ENCODE data around the gene NELFCD. TPM values are rescaled to one million over a fixed set of nuclear protein-coding genes. Genes with fewer than 3 reads are reported as not detected.

Gene NELFCD
- total RNA-seq, 2 donors from 2014 or later: 55.0 to 85.2 TPM

DNA sequence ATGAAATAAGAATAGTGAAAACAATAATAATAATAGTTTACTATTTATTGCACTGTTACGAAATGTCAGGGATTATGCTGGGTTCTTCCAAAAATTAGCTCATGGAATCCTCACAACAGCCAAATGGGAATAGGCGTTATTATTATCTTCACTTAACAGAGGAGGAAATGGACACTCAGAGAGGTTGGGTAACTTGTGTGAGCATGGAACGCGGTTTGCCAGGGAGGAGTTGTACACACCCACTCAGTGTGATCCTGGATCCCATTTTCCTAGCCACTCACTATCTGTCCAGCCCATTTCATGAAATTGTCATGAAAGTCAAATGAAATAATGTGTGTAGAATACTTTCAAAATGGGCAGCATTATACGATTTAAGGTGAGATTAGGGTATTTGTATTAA lies 4.6 kb downstream of the NELFCD start:
- H3K36me3 ChIP-seq: peaks cover 9 to 25% of the 10 kb centered on the region in 2 donors
- intact Hi-C loops (cut with DNase I): no loop called here
- DNase-seq (ENCODE audit: low spot score): no peak
- no peaks in the 10 kb centered on the region for H3K9me3 ChIP-seq
- no peaks in the 10 kb centered on the region for H3K27me3 ChIP-seq (replicated peaks; ENCODE audit: insufficient read depth)
- 82% methylated on average over 5 of the region's 5 CpGs for WGBS
- peaks cover 6% of the 10 kb centered on the region for H3K4me1 ChIP-seq (replicated peaks)
- no peak overlapping the region for H3K27ac ChIP-seq
- H3K4me3 ChIP-seq: no peak overlapping the region
- TF ChIP-seq POLR2A (IDR thresholded peaks at IDR 0.05): no peak
- TF ChIP-seq POLR2AphosphoS5 (IDR thresholded peaks at IDR 0.05): no peak
- TF ChIP-seq, protein P1, sequence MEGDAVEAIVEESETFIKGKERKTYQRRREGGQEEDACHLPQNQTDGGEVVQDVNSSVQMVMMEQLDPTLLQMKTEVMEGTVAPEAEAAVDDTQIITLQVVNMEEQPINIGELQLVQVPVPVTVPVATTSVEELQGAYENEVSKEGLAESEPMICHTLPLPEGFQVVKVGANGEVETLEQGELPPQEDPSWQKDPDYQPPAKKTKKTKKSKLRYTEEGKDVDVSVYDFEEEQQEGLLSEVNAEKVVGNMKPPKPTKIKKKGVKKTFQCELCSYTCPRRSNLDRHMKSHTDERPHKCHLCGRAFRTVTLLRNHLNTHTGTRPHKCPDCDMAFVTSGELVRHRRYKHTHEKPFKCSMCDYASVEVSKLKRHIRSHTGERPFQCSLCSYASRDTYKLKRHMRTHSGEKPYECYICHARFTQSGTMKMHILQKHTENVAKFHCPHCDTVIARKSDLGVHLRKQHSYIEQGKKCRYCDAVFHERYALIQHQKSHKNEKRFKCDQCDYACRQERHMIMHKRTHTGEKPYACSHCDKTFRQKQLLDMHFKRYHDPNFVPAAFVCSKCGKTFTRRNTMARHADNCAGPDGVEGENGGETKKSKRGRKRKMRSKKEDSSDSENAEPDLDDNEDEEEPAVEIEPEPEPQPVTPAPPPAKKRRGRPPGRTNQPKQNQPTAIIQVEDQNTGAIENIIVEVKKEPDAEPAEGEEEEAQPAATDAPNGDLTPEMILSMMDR (IDR thresholded peaks at IDR 0.05): no peak

DNA sequence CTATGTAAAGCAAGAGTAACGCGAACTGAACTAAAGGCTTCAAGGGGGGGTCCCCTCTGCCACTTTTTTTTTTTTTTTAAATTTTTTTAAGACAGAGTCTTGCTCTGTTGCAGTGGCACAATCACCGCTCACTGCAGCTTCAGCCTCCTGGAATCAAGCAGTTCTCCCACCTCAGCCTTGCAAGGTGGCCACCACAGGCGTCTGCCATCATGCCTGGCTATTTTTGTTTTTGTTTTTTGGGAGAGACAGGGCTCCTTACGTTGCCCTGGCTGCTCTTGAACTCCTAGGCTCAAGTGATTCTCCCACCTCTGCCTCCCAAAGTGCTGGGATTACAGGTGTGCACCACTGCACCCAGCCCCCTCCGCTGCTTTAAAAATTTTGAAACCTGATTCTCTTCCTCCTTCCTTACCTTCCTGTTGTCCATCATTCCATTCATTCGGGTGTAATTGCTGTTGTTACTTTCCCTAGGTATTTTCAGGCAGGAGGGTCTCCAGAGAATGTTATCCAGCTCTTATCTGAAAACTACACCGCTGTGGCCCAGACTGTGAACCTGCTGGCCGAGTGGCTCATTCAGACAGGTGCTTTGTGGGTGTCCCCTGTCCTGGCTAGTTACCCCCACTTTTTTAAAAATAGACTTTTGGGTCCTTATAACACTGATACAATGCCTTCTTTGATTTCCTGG lies 5.4 kb downstream of the NELFCD start:
- H3K36me3 ChIP-seq: peaks cover 9 to 25% of the 10 kb centered on the region in 2 donors
- H3K4me3 ChIP-seq: no peak overlapping the region
- H3K9me3 ChIP-seq: no peaks in the 10 kb centered on the region
- 79% methylated on average over 9 of the region's 9 CpGs for WGBS
- intact Hi-C loops (cut with DNase I): no loop called here
- DNase-seq (ENCODE audit: low spot score): no peak
- no peak overlapping the region for H3K27ac ChIP-seq
- H3K27me3 ChIP-seq (replicated peaks; ENCODE audit: insufficient read depth): no peaks in the 10 kb centered on the region
- TF ChIP-seq POLR2AphosphoS5 (IDR thresholded peaks at IDR 0.05): no peak
- TF ChIP-seq POLR2A (IDR thresholded peaks at IDR 0.05): no peak
- TF ChIP-seq, protein P1 (IDR thresholded peaks at IDR 0.05): no peak
- H3K4me1 ChIP-seq (replicated peaks): peaks cover 6% of the 10 kb centered on the region

DNA sequence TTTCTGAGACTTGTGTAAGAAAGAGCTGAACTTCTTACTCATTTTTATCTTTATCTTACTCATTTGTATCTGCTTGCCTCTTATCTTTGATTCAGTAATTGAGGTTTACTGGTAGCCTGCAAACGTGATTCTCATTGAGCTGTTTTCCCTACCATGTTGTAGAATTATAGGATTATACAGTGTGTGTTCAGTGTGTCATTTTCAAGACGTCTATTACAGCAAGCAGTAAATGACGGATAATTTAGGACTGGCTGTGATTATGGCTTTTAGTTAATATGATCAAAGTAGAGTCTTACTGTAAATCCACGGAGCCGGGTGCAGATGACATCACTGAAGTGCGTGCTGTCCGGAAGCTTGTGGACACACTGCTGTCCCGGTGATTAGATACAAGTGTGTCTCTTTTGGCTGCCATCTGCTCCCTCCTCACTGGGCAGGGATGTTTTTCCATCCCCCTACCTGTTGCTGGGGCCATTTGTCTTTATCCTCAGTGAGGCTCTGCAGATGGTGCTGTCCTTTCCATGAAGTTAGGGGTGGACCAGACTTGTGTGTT lies 6.0 kb downstream of the NELFCD start:
- DNase-seq (ENCODE audit: low spot score): no peak
- Histone ChIP-seq H3K27me3 (replicated peaks; ENCODE audit: insufficient read depth) (no peaks in the 10 kb centered on the region), H3K4me1 (replicated peaks) (peaks cover 6% of the 10 kb centered on the region), H3K4me3 (no peak overlapping the region), H3K27ac (no peak overlapping the region), H3K9me3 (no peaks in the 10 kb centered on the region), H3K36me3 (peaks cover 9 to 25% of the 10 kb centered on the region in 2 donors)
- WGBS: 80% methylated on average over 8 of the region's 8 CpGs
- TF ChIP-seq, protein P1 (IDR thresholded peaks at IDR 0.05): no peak
- TF ChIP-seq POLR2AphosphoS5 (IDR thresholded peaks at IDR 0.05): no peak
- TF ChIP-seq POLR2A (IDR thresholded peaks at IDR 0.05): no peak
- intact Hi-C loops (cut with DNase I): no loop called here

DNA sequence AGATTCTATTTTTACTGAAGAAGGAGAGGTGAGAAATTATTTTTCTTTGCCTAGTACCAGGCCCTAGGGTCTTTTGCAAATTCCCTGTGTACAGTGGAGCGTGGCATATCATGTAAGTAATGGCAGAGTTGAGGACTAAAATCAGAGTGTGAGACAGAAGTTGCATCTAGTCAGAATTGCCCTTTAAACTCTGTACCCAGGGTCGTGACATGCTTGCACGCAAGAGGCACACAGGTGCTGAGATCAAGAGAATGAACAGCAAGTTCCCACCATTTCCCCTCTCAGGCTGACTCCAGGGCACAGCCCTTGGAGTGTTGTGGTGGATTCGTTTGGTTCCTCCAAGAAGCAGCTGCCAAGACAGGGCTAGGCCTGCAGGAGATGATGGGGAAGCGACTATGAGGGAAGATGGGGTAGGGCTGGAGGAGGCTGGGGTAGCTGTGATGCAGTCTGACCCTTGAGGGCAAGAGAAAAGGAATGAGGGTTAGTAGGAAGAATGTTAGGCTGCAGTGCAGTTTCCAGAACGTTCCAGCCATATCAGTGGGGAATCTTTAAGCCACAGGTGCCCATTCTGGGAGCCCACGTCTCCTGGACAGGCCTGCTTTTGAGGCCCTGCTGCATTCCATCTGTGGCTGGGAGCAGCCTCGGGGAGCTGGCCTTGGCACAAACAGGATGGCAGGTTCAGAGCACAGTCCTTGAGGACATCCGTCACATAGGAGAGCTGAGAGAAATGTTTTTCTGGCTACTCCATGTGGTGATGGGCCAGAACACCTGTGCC lies 6.9 kb downstream of the NELFCD start:
- TF ChIP-seq POLR2A (IDR thresholded peaks at IDR 0.05) (no peak), POLR2AphosphoS5 (IDR thresholded peaks at IDR 0.05) (no peak)
- TF ChIP-seq, protein P1 (IDR thresholded peaks at IDR 0.05): no peak
- Histone ChIP-seq H3K27ac (no peak overlapping the region), H3K4me3 (no peak overlapping the region), H3K27me3 (replicated peaks; ENCODE audit: insufficient read depth) (no peaks in the 10 kb centered on the region), H3K9me3 (no peaks in the 10 kb centered on the region), H3K4me1 (replicated peaks) (no peaks in the 10 kb centered on the region), H3K36me3 (peaks cover 9 to 25% of the 10 kb centered on the region in 2 donors)
- no peak for DNase-seq (ENCODE audit: low spot score)
- 79% methylated on average over 9 of the region's 9 CpGs for WGBS
- intact Hi-C loops (cut with DNase I): no loop called here
